Omental fat pad (tissue), 4 donors: ENCODE results near the gene NR4A2. TPM values are rescaled to one million over a fixed set of nuclear protein-coding genes. Genes with fewer than 3 reads are reported as not detected.

Experiments
- ATAC-seq: fragments of 150-250 bp; one replicate; pipeline ENCODE4 v1.9.1; 2016; ENCODE audit warnings: mild to moderate bottlenecking, moderate library complexity; ENCODE audit not compliant: low FRiP score
- DNase-seq: peaks from one replicate; pipeline ENCODE4 v3.0.0-alpha.2; 2019; ENCODE audit warnings: low spot score
- total RNA-seq, 4 donors: library from RNA; depleted of rRNA; stranded (reverse); fragments of >200 nt; gene quantifications; one replicate each; pipeline ENCODE4 v1.1.0, GENCODE V29; 2016
- TF ChIP-seq, protein P1 (sequence below), 3 donors: fragments of 450-650 bp; IDR thresholded peaks; one replicate each; pipeline ENCODE4 v1.5.1; 2016 to 2017; ENCODE audit warnings: antibody characterized with exemption in 3 of 3, mild to moderate bottlenecking in 3 of 3, moderate library complexity in 2 of 3

The NR4A2 gene
- total RNA-seq, 4 donors from 2014 or later: 6.0 to 178 (median 13.6) TPM

DNA sequence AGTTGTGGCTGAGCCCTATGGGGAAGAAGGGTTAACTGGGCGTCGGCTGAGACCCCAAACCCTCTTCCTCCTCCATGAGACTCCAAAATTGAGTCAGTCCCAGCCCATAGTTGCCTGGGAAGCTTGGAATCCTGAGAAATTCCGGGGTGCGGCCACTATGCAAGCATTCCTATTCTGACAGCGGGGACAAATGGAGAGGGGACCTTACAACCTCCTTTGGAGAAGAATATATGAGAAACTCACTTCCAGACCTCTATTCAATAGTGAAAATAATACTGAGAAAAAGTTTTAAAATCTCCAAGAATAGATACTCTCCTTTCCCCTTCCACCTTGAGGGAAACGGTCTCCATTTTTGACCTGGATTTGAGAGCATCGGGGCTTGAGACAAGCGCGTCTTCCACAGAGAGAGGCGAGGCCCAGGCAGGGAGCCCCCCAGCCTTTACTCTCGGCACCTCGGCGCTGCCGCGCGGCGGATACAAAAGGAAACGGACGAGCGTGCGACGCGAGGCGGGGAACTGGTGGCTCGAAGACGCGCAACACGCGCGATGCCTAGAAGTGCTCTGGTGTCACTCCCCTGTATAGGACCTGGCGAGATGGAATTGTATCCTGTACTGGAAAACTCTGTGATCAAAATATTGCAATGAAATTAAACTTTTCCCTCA is 11.1 kb downstream of the NR4A2 start:
- ATAC-seq (no peak), DNase-seq (no peak)
- TF ChIP-seq, protein P1, sequence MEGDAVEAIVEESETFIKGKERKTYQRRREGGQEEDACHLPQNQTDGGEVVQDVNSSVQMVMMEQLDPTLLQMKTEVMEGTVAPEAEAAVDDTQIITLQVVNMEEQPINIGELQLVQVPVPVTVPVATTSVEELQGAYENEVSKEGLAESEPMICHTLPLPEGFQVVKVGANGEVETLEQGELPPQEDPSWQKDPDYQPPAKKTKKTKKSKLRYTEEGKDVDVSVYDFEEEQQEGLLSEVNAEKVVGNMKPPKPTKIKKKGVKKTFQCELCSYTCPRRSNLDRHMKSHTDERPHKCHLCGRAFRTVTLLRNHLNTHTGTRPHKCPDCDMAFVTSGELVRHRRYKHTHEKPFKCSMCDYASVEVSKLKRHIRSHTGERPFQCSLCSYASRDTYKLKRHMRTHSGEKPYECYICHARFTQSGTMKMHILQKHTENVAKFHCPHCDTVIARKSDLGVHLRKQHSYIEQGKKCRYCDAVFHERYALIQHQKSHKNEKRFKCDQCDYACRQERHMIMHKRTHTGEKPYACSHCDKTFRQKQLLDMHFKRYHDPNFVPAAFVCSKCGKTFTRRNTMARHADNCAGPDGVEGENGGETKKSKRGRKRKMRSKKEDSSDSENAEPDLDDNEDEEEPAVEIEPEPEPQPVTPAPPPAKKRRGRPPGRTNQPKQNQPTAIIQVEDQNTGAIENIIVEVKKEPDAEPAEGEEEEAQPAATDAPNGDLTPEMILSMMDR (IDR thresholded peaks at IDR 0.05): no peak

DNA sequence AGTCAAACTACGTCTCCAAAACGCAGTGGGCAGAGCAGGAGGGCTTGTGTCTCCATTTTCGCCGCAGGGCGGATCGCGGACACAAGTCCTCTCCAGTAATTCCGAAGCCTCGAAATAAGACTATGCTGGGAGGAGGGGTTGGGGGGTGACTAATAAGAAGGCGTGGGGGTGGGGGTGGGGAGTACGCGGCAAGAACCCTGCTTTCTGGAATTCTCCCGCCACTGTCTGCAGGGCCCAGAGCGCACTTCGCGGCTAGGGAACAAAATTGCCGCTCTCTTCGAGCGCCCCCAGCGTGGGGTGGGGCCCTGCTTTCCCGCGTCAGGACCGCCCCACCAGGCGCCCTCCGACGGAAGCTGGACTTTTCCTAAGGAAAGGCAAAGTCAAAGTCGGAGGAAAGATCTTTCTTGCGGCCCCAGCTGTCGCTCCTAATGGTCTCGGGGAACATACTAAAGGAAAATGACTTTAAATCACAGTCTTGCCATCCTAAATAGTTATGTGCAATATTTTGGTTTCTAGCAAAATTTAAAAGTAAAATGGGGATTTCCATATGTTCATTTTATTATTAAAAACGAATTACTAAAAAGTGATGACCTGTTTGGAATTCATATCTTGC is 11.9 kb downstream of the NR4A2 start:
- TF ChIP-seq, protein P1 (IDR thresholded peaks at IDR 0.05): no peak
- no peak for DNase-seq
- ATAC-seq: peak; percentile 28

DNA sequence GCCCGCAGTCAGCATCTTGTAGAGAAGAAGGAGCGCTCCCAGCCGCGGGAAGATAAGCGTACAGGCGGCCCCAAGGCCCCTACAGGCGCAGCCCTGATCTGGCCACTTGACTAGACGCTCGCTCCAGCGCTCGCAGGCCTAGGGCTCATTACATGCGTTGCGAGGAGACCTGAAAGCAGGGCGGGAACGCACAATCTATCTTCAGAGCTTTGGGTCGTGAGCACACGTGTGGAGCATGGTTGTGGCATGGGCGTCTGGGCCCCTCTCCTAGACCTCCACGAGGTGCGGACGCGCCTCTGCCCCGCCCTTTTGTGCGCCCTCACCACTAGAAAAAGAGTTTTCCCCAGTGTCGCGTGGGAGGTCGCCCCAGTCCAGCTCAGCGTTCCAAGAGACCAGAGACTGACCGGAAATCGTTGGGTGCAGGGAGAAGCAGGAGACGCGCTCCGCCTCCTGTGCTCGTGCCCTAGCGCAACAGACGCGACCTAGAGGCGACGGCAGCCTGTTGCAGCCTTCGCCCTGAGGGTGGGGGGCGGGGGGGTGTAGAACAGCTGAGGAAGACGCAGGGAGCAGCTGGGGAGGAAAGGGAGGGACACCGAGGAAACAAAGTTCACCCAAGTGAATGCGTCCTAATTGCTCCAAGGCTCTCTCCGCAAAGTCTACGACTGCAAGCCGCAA is 12.6 kb downstream of the NR4A2 start:
- TF ChIP-seq, protein P1 (IDR thresholded peaks at IDR 0.05): no peak
- ATAC-seq: peak; percentile 50
- DNase-seq: no peak

DNA sequence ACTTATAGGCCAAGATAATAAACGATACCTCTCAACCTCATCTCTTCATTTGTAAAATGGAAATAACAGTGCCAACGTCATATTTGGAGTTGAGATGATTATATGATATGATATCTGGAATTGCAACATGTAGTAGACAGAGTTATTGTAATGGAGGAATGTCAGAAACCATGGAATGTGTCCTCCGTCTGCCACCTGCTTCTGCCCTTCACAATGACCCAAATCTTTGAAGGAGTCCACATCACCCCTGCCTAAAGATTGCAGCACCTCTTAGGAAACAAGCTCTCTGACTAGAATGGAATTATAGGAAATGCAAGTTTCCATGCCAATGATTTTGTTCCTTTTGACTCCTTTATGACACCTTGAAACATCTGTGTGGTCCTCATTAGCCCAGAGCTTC is 14.9 kb downstream of the NR4A2 start:
- TF ChIP-seq, protein P1 (IDR thresholded peaks at IDR 0.05): no peak
- no peak for ATAC-seq
- no peak for DNase-seq

DNA sequence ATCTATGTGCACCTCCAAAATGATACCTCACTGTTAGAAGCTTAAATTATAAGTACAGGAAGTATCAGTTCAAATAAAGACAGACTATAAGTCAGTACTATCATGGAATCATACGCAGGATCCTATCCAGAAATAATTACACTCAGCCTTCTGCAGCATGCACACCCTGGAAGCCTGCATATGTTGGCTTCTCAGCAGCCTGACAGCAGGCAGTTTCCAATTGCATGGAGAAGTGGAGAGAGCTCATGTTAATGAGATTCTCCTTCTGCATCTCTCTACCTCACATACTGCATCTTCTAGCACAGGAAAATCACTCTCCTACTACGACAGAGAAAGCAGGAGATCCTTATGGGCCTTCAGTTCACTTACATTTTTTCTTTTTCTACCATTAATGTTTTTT is 20.5 kb downstream of the NR4A2 start:
- DNase-seq (no peak), ATAC-seq (no peak)
- TF ChIP-seq, protein P1 (IDR thresholded peaks at IDR 0.05): no peak

DNA sequence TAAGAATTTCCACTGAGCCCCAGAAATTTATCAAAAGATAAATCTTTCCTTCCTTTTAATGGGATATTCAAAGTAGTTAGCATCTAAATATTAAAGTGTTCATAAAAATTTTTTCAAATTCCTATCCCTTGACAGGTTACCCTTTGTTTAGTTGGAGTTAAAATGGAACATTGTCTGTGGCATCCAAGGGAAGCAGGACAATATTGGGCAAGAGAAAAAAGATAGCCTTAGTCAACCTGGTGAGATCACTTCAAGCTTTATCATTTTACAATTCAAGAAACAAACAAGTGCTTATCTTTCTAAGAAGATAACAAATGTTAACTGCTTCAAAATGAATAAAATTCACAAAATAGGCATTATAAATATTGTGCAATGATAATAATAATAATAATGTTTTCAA is 21.7 kb downstream of the NR4A2 start:
- DNase-seq (no peak), ATAC-seq (no peak)
- TF ChIP-seq, protein P1 (IDR thresholded peaks at IDR 0.05): no peak
